Keratinocyte (primary cell): Measurements from ENCODE around the gene SDK1. TPM values are rescaled to one million over a fixed set of nuclear protein-coding genes. Genes with fewer than 3 reads are reported as not detected.

Experiments used
- DNase-seq: peaks from one replicate; pipeline ENCODE4 v3.0.0-alpha.2; 2011; ENCODE audit warnings: low read depth, missing footprints, low spot score
- FAIRE-seq: peaks from 2 replicates; lab custom pipeline; 2011; peaks lifted over from hg19 to GRCh38; lab: Jason Lieb, UNC
- H2AFZ ChIP-seq: 2 replicates; pipeline ENCODE4 v1.6.0; 2012; ENCODE audit warnings: low read length, control low read depth, inconsistent platforms; ENCODE audit not compliant: control insufficient read depth
- H3K27ac ChIP-seq: 2 replicates; pipeline ENCODE4 v1.5.1; 2011; ENCODE audit warnings: low read length; ENCODE audit not compliant: control insufficient read depth, insufficient read depth
- H3K27me3 ChIP-seq: 3 replicates; pipeline ENCODE4 v1.6.0; 2011; ENCODE audit warnings: low read length; ENCODE audit not compliant: control insufficient read depth, insufficient read depth; ENCODE audit errors: extremely low read depth
- H3K36me3 ChIP-seq, 2 experiments: 2 replicates in 1 of 2; 3 replicates in 1 of 2; pipeline ENCODE4 v1.5.1; 2011; ENCODE audit warnings: low read length in 2 of 2, mild to moderate bottlenecking in 1 of 2; ENCODE audit not compliant: control insufficient read depth in 2 of 2, insufficient read depth in 2 of 2; ENCODE audit errors: extremely low read depth in 1 of 2
- H3K4me1 ChIP-seq: 3 replicates; pipeline ENCODE4 v1.5.1; 2011; ENCODE audit warnings: low read length; ENCODE audit not compliant: control insufficient read depth, insufficient read depth; ENCODE audit errors: extremely low read depth
- H3K4me2 ChIP-seq: 3 replicates; pipeline ENCODE4 v1.6.0; 2011; ENCODE audit warnings: low read depth, low read length; ENCODE audit not compliant: control insufficient read depth, insufficient read depth; ENCODE audit errors: extremely low read depth
- H3K4me3 ChIP-seq, 3 experiments: fragments of 200-600 bp in 1 of 3; sonication (generic) in 1 of 3; 2 replicates in 2 of 3; 3 replicates in 1 of 3; pipeline ENCODE4 v1.5.1; 2011 to 2016; ENCODE audit warnings: low read length in 3 of 3, mild to moderate bottlenecking in 3 of 3, control low read depth in 2 of 3, inconsistent platforms in 1 of 3, low read depth in 1 of 3, mixed read lengths in 1 of 3, mixed run types in 1 of 3, moderate library complexity in 1 of 3; ENCODE audit not compliant: control insufficient read depth in 2 of 3, insufficient read depth in 2 of 3; ENCODE audit errors: extremely low read depth in 1 of 3
- H3K79me2 ChIP-seq: 2 replicates; pipeline ENCODE4 v1.6.0; 2012; ENCODE audit warnings: low read length; ENCODE audit not compliant: control insufficient read depth, insufficient read depth
- H3K9ac ChIP-seq: 3 replicates; pipeline ENCODE4 v1.6.0; 2011; ENCODE audit warnings: low read length; ENCODE audit not compliant: control insufficient read depth, insufficient read depth; ENCODE audit errors: extremely low read depth
- H3K9me1 ChIP-seq: 3 replicates; pipeline ENCODE4 v1.6.0; 2011; ENCODE audit warnings: low read length; ENCODE audit not compliant: control insufficient read depth, insufficient read depth; ENCODE audit errors: extremely low read depth
- H3K9me3 ChIP-seq: 2 replicates; pipeline ENCODE4 v1.5.1; 2012; ENCODE audit warnings: low read depth, low read length; ENCODE audit not compliant: control insufficient read depth
- H4K20me1 ChIP-seq: 3 replicates; pipeline ENCODE4 v1.6.0; 2011; ENCODE audit warnings: low read length; ENCODE audit not compliant: control insufficient read depth, insufficient read depth; ENCODE audit errors: extremely low read depth
- EZH2 ChIP-seq: IDR thresholded peaks from one replicate; pipeline ENCODE4 v1.6.1; 2012; ENCODE audit warnings: inconsistent platforms, mild to moderate bottlenecking, low read length, moderate library complexity
- dilution Hi-C: fragments of 300-500 bp; cut with MboI; formaldehyde crosslinking; loops from one replicate; pipeline ENCODE4 v1.7.0; 2020; ENCODE audit warnings: low sequenced_read_pairs; ENCODE audit not compliant: extremely low pct_ligation_motif_present
- polyA plus RNA-seq, 5 experiments: library from polyadenylated mRNA; depleted of rRNA in 3 of 5; stranded (reverse) in 3 of 5; stranded (forward) in 1 of 5; unstranded in 1 of 5; fragments of >200 nt; gene quantifications; 1 replicate in 1 of 5; 2 replicates in 3 of 5; 3 replicates in 1 of 5; pipeline versions ENCODE4 v1.2.1 to v1.2.3, GENCODE V29; 2011 to 2012; ENCODE audit warnings: missing spikeins in 2 of 5, low read depth in 1 of 5, low replicate concordance in 1 of 5
- TF ChIP-seq, protein P1 (sequence below), 3 experiments: IDR thresholded peaks in 1 of 3; conservative IDR thresholded peaks in 1 of 3; optimal IDR thresholded peaks in 1 of 3; 2 replicates in 2 of 3; 3 replicates in 1 of 3; pipeline versions ENCODE3 to v1.5.1; 2011; ENCODE audit warnings: low read length in 3 of 3, mild to moderate bottlenecking in 3 of 3, moderate library complexity in 2 of 3, control low read depth in 1 of 3, inconsistent platforms in 1 of 3; ENCODE audit not compliant: insufficient read depth in 2 of 3; ENCODE audit errors: extremely low read depth in 1 of 3

The SDK1 gene
- polyA plus RNA-seq, 1 donor (not counting 4 experiments of a cell fraction or from before 2014, with no cell fraction given): 0.66 TPM

DNA sequence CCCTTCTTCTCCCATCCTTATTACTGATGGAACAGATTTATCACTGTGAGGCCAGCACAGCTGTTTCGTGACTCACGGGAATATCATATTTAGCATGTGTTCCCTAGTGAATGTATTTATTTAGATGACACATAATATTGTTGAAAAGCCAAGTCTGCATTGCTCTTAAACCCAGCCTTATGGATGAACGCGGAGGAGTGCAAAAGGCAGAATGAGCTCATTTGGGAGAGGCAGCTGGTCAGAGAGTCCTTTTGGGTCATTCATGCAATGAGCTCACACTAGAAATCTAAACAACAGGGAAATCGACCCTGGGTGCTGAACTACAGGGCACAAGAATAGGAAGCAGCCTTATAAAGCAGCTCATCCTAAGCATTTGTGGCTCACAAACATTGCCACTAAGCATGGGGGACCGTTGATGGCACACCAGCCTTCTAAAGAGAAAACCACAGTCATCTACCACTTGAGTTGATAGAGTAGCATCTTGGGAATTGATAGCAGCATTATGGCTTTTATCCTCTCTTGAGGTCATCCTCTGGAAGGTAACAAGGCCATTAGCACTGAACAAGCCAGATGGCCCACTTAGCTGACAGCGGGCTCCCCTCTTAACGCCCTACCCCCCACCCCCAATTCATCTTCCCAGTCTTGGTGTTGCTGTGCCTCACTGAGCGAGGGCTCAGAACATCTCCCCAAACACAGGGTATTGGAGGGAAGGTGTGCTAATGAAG is 32.9 kb upstream of the SDK1 start:
- no peaks in the 10 kb centered on the region for H3K79me2 ChIP-seq
- no peaks in the 10 kb centered on the region for H3K27me3 ChIP-seq
- H3K9me1 ChIP-seq: no peaks in the 10 kb centered on the region
- no peak overlapping the region for H3K9ac ChIP-seq
- H3K36me3 ChIP-seq: no peaks in the 10 kb centered on the region
- no peak overlapping the region for H3K27ac ChIP-seq
- FAIRE-seq (no peak), DNase-seq (no peak)
- H3K4me2 ChIP-seq: no peak overlapping the region
- peaks cover 3% of the 10 kb centered on the region for H3K9me3 ChIP-seq
- no peak for TF ChIP-seq EZH2
- TF ChIP-seq, protein P1, sequence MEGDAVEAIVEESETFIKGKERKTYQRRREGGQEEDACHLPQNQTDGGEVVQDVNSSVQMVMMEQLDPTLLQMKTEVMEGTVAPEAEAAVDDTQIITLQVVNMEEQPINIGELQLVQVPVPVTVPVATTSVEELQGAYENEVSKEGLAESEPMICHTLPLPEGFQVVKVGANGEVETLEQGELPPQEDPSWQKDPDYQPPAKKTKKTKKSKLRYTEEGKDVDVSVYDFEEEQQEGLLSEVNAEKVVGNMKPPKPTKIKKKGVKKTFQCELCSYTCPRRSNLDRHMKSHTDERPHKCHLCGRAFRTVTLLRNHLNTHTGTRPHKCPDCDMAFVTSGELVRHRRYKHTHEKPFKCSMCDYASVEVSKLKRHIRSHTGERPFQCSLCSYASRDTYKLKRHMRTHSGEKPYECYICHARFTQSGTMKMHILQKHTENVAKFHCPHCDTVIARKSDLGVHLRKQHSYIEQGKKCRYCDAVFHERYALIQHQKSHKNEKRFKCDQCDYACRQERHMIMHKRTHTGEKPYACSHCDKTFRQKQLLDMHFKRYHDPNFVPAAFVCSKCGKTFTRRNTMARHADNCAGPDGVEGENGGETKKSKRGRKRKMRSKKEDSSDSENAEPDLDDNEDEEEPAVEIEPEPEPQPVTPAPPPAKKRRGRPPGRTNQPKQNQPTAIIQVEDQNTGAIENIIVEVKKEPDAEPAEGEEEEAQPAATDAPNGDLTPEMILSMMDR (optimal IDR thresholded peaks at IDR 0.05 in 1 of 3, IDR thresholded peaks at IDR 0.05 in 1 of 3, conservative IDR thresholded peaks at IDR 0.05 in 1 of 3; ENCODE audit: extremely low read depth in 1 of 3, insufficient read depth in 2 of 3, low read length in 3 of 3): no peak
- dilution Hi-C loops: no loop called here
- no peaks in the 10 kb centered on the region for H3K4me1 ChIP-seq
- H3K4me3 ChIP-seq: no peak overlapping the region
- no peaks in the 10 kb centered on the region for H4K20me1 ChIP-seq
- H2AFZ ChIP-seq: no peak overlapping the region

DNA sequence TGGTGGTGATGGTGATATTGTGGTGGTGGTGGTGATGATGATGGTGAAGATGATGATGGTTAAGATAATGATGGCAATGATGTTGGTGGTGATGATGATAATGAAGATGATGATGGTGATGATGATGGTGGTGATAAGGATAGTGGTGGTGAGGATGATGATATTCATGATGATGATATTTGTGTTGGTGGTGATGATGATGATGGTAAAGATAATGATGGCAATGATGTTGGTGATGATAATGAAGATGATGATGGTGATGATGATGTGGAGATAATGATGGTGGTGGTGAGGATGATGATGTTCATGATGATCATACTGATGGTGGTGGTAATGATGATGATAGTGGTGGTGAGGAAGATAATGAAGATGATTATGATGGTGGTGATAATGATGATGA is 30.7 kb upstream of the SDK1 start:
- FAIRE-seq (no peak), DNase-seq (no peak)
- TF ChIP-seq, protein P1 (optimal IDR thresholded peaks at IDR 0.05 in 1 of 3, IDR thresholded peaks at IDR 0.05 in 1 of 3, conservative IDR thresholded peaks at IDR 0.05 in 1 of 3; ENCODE audit: extremely low read depth in 1 of 3, insufficient read depth in 2 of 3, low read length in 3 of 3): no peak
- no peak for TF ChIP-seq EZH2
- dilution Hi-C loops: no loop called here
- H3K4me3 ChIP-seq: no peak overlapping the region
- no peaks in the 10 kb centered on the region for H4K20me1 ChIP-seq
- no peak overlapping the region for H3K27ac ChIP-seq
- no peaks in the 10 kb centered on the region for H3K4me1 ChIP-seq
- no peaks in the 10 kb centered on the region for H3K9me1 ChIP-seq
- no peak overlapping the region for H3K4me2 ChIP-seq
- no peak overlapping the region for H3K9ac ChIP-seq
- no peaks in the 10 kb centered on the region for H3K79me2 ChIP-seq
- H2AFZ ChIP-seq: no peak overlapping the region
- peaks cover 3% of the 10 kb centered on the region for H3K9me3 ChIP-seq
- no peaks in the 10 kb centered on the region for H3K36me3 ChIP-seq
- no peaks in the 10 kb centered on the region for H3K27me3 ChIP-seq
